HepG2 (cell line): ENCODE results near the gene DENND2A. TPM values are rescaled to one million over a fixed set of nuclear protein-coding genes. Genes with fewer than 3 reads are reported as not detected.

Experiments
- ATAC-seq: fragments of 200-7000 bp; cut with Tn5 transposase; 3 replicates; pipeline ENCODE4 v1.9.1; 2020; ENCODE audit warnings: mild to moderate bottlenecking, moderate library complexity
- BruUV-seq: library from RNA; stranded (reverse); fragments of 400-500 nt; replicated peaks from 2 replicates; lab custom pipeline; 2021; lab: Mats Ljungman, UMichigan
- CTCF ChIA-PET: fragments of 300-600 bp; formaldehyde crosslinking; extraction: SDS; loops from one replicate; lab custom pipeline; 2021; ENCODE audit warnings: low total read pairs, inconsistent platforms, low intra/inter-chr PET ratio; lab: Yijun Ruan, JAX
- POLR2A ChIA-PET: fragments of 350-600 bp; sonication (Branson Sonifier 250); formaldehyde crosslinking; loops from one replicate; lab custom pipeline; 2020; ENCODE audit warnings: antibody characterized with exemption, inconsistent platforms; lab: Yijun Ruan, JAX
- DNase-seq: peaks from one replicate; pipeline ENCODE4 v3.0.0-alpha.2; 2015; ENCODE audit warnings: low spot score
- FAIRE-seq: peaks from 3 replicates; lab custom pipeline; 2011; peaks lifted over from hg19 to GRCh38; lab: Jason Lieb, UNC
- H2AFZ ChIP-seq: one replicate; pipeline ENCODE4 v1.6.1; 2011; ENCODE audit warnings: low read length, inconsistent platforms
- H3K27ac ChIP-seq: fragments of 300-600 bp; 3 replicates; pipeline ENCODE4 v1.8.0; 2011; ENCODE audit warnings: mixed run types, mild to moderate bottlenecking, mixed read lengths, low read length, inconsistent platforms; ENCODE audit not compliant: insufficient read depth; ENCODE audit errors: extremely low read length
- H3K27me3 ChIP-seq, 2 experiments: fragments of 200-600 bp in 1 of 2; 2 replicates in 1 of 2; 3 replicates in 1 of 2; pipeline versions ENCODE4 v1.6.0 to v1.8.0; 2011; ENCODE audit warnings: low read length in 2 of 2, mild to moderate bottlenecking in 2 of 2, moderate library complexity in 2 of 2, inconsistent platforms in 1 of 2; ENCODE audit not compliant: insufficient read depth in 2 of 2, control insufficient read depth in 1 of 2
- H3K36me3 ChIP-seq, 2 experiments: fragments of 200-600 bp in 1 of 2; replicated peaks in 1 of 2; 2 replicates in 1 of 2; 3 replicates in 1 of 2; pipeline versions ENCODE4 v1.5.1 to v1.8.0; 2011; ENCODE audit warnings: low read length in 2 of 2, inconsistent platforms in 1 of 2; ENCODE audit not compliant: insufficient read depth in 2 of 2, control insufficient read depth in 1 of 2
- H3K4me1 ChIP-seq: 2 replicates; pipeline ENCODE4 v1.5.1; 2012; ENCODE audit warnings: low read length, inconsistent platforms; ENCODE audit not compliant: insufficient read depth
- H3K4me2 ChIP-seq: 2 replicates; pipeline ENCODE4 v1.6.0; 2011; ENCODE audit warnings: low read depth, low read length, inconsistent platforms
- H3K4me3 ChIP-seq, 3 experiments: fragments of 200-600 bp in 1 of 3; sonication (generic), shearing (Covaris generic) in 1 of 3; replicated peaks in 1 of 3; 2 replicates each; pipeline ENCODE4 v1.5.1; 2011 to 2016; ENCODE audit warnings: low read length in 3 of 3, inconsistent platforms in 2 of 3, low read depth in 2 of 3, mild to moderate bottlenecking in 2 of 3, control low read depth in 1 of 3, mixed read lengths in 1 of 3; ENCODE audit not compliant: insufficient read depth in 1 of 3
- H3K79me2 ChIP-seq: one replicate; pipeline ENCODE4 v1.6.1; 2011; ENCODE audit warnings: low read length, inconsistent platforms; ENCODE audit not compliant: insufficient read depth
- H3K9ac ChIP-seq: 2 replicates; pipeline ENCODE4 v1.6.0; 2011; ENCODE audit warnings: mild to moderate bottlenecking, low read depth, low read length, inconsistent platforms; ENCODE audit not compliant: insufficient read depth
- H3K9me3 ChIP-seq: 2 replicates; pipeline ENCODE4 v1.5.1; 2012; ENCODE audit warnings: mild to moderate bottlenecking, low read length
- H4K20me1 ChIP-seq: 2 replicates; pipeline ENCODE4 v1.6.0; 2011; ENCODE audit warnings: inconsistent platforms, mild to moderate bottlenecking, low read length, moderate library complexity; ENCODE audit not compliant: insufficient read depth
- AFF4 ChIP-seq: sonication (generic); formaldehyde crosslinking; IDR thresholded peaks from 2 replicates; pipeline ENCODE4 v1.4.0; 2020; ENCODE audit warnings: missing genetic modification reagents
- AHDC1 ChIP-seq: sonication (generic); formaldehyde crosslinking; IDR thresholded peaks from 2 replicates; pipeline ENCODE4 v1.5.1; 2020; ENCODE audit warnings: mild to moderate bottlenecking, missing genetic modification reagents, borderline replicate concordance
- PHF21A ChIP-seq: sonication (generic); formaldehyde crosslinking; IDR thresholded peaks from 2 replicates; pipeline ENCODE4 v1.5.0; 2020; ENCODE audit warnings: mild to moderate bottlenecking, missing genetic modification reagents
- SNAI1 ChIP-seq: sonication (generic); formaldehyde crosslinking; IDR thresholded peaks from 2 replicates; pipeline ENCODE4 v1.5.0; 2020; ENCODE audit warnings: mild to moderate bottlenecking, missing genetic modification reagents, borderline replicate concordance
- ZNF282 ChIP-seq: fragments of 450-650 bp; IDR thresholded peaks from 2 replicates; pipeline ENCODE4 v1.6.1; 2018; ENCODE audit not compliant: partially characterized antibody
- ZNF432 ChIP-seq: sonication (generic); formaldehyde crosslinking; IDR thresholded peaks from 2 replicates; pipeline ENCODE4 v1.5.0; 2020; ENCODE audit warnings: missing genetic modification reagents, mild to moderate bottlenecking, borderline replicate concordance
- ZNF720 ChIP-seq: sonication (generic); formaldehyde crosslinking; IDR thresholded peaks from 2 replicates; pipeline ENCODE4 v1.4.0; 2020; ENCODE audit warnings: missing genetic modification reagents
- ZNF776 ChIP-seq: sonication (generic); formaldehyde crosslinking; IDR thresholded peaks from 2 replicates; pipeline ENCODE4 v1.4.0; 2020; ENCODE audit warnings: mild to moderate bottlenecking, missing genetic modification reagents
- ZNF782 ChIP-seq: sonication (generic); formaldehyde crosslinking; IDR thresholded peaks from 2 replicates; pipeline ENCODE4 v1.4.0; 2020; ENCODE audit warnings: missing genetic modification reagents, mild to moderate bottlenecking, borderline replicate concordance
- ZNF879 ChIP-seq: sonication (generic); formaldehyde crosslinking; IDR thresholded peaks from 2 replicates; pipeline ENCODE4 v1.8.1; 2023; ENCODE audit warnings: missing genetic modification reagents
- WGBS: methylation state at CpG from one replicate; pipeline ENCODE4 v1.1.6; 2017; ENCODE audit warnings: low lambda C conversion rate; 5-methylcytosine and 5-hydroxymethylcytosine counted together
- in situ Hi-C: cut with HindIII; loops from 2 replicates; pipeline ENCODE4 v1.10.0; 2017; ENCODE audit warnings: low pct_unique_long_range_greater_than_20kb; ENCODE audit not compliant: extremely low pct_ligation_motif_present
- intact Hi-C: fragments of 100-400 bp; cut with micrococcal nuclease; formaldehyde crosslinking; loops from one replicate; pipeline ENCODE4 v1.10.0; 2022; ENCODE audit not compliant: unreplicated experiment
- polyA plus RNA-seq, 8 experiments: library from polyadenylated mRNA; depleted of rRNA in 3 of 8; stranded (reverse) in 7 of 8; unstranded in 1 of 8; fragments of >200 nt; fragmentation: Illumina TruSeq in 4 of 8; extraction: Trizol in 4 of 8; gene quantifications; 2 replicates each; pipeline versions ENCODE4 v1.2.1 to v1.2.3, GENCODE V29; 2011 to 2016; ENCODE audit warnings: low read depth in 4 of 8, missing spikeins in 1 of 8, mixed read lengths in 1 of 8; ENCODE audit not compliant: insufficient read depth in 1 of 8
- total RNA-seq, 5 experiments: library from RNA; depleted of rRNA; stranded (reverse); fragments of >200 nt; fragmentation: Illumina TruSeq; extraction: Trizol; gene quantifications; 2 replicates each; pipeline ENCODE4 v1.2.3, GENCODE V29; 2016; ENCODE audit warnings: low read depth in 1 of 5

DENND2A gene
- total and polyA plus RNA-seq, 2 of the 13 experiments (the other 11 are each of a cell fraction or from before 2014, with no cell fraction given) = not detected

DNA sequence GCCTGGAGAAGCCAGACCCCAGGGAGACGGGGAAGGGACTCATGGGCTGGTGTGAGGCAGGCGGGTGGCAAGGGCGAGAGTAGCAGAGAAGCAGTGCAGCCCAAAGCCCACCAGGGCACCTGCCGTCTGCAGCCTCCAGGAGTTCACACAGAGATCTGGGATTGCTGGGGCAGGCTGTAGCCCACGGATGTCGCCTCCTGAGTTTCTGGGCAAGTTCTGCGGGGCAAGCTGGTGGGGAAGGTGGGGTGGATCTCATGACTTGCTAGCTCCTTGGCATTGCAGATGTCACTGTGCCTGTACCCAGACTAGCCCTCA is 38.2 kb upstream of the DENND2A start:
- intact Hi-C loops (no loop called here), in situ Hi-C loops (loop anchor here (25.0 kb wide), 1 partner anchor 334 kb away; the partner anchor contains the start of gene MRPS33)
- no peak for FAIRE-seq
- POLR2A ChIA-PET = no interaction called here
- Histone ChIP-seq H3K4me3 (no peak overlapping the region), H3K9ac (no peak overlapping the region), H3K36me3 (peaks cover 1 to 10% of the 10 kb centered on the region in 2 experiments; a peak in 2 of 5 replicates), H3K4me2 (no peak overlapping the region), H3K9me3 (no peaks in the 10 kb centered on the region), H3K4me1 (peaks cover 1% of the 10 kb centered on the region), H2AFZ (no peak overlapping the region), H3K79me2 (no peaks in the 10 kb centered on the region), H4K20me1 (no peaks in the 10 kb centered on the region), H3K27me3 (no peaks in the 10 kb centered on the region), H3K27ac (no peak overlapping the region)
- no peak for ATAC-seq
- CTCF ChIA-PET = no interaction called here
- TF ChIP-seq ZNF432 (CRISPR knock-in tag) (no peak), SNAI1 (CRISPR knock-in tag) (no peak), ZNF282 (no peak), ZNF720 (CRISPR knock-in tag) (no peak), AHDC1 (CRISPR knock-in tag) (no peak), AFF4 (CRISPR knock-in tag) (no peak), ZNF776 (CRISPR knock-in tag) (no peak), ZNF879 (CRISPR knock-in tag) (no peak), PHF21A (CRISPR knock-in tag) (no peak), ZNF782 (no peak)
- WGBS = 100% methylated on average over 7 of the region's 7 CpGs
- no TSS peak for BruUV-seq
- DNase-seq = no peak
